GM21737 (cell line): ENCODE measurements around the gene SRSF12.

Source experiments
- ATAC-seq: cut with Tn5 transposase; IDR thresholded peaks from one replicate; pipeline ENCODE4 v1.9.1; 2021; ENCODE audit warnings: mild to moderate bottlenecking, moderate library complexity; ENCODE audit not compliant: unreplicated experiment

The SRSF12 gene

DNA sequence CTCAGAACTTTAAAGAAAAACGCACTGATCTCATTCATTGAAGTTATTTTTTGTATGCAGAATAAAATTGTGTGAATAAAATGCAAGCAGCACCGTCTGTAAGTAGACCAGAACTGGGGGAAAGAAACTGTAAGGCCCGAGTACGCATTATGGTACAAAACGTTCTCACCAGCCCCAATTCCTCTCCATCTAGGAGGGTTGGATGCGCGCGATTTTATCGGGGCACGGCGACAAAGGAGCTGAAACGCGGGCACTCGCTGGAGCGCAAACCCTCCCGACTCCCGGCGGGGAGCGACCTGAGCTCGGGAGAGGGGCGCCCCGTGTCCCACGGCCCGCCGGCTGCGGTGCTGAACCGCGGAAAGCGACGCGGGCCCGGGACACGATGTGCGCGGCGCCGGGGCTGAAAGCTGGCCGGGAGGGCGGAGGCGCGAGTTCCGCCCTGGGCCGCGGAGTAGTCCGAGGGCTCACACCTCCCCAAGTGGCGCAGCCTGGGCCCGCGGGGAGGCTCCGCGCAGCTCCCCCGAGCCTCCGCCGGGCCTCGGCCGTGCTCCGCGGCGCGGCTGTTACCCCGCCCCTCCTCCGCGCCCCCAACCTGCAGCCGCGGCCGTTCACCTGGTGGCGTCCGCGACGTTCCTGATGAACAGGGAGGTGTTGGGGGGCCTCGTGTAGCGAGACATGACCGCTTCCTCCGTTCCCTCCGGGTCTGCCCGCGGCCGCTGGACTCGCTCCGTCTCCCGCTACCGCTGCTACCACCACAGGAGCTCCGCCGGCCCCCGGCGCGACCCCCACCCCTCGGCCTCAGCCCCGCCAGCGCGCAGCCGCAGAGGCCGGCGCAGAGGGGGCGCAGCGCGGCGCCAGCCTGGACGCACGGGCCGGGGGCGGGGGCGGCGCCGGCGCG is at the start of gene SRSF12:
TSS of gene SRSF12 (minus strand) at position 861 of the 898 bp plus-strand sequence. CDS start at position 677, 184 bp downstream.
- peak; percentile 61 for ATAC-seq

DNA sequence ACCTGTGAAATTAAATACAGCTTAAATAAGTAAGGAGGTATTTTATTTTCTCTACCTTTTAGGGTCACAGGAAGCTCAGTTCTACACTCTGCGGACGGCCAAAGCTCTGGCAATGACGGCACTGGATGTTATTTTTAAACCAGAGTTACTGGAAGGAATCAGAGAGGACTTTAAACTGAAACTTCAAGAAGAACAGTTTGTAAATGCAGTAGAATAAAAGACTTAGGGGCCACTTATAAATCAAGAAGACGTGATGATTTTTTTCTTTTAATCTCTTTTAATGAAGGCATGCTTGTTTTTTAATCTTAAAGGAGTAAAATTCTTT is 44.1 kb upstream of the SRSF12 start:
- ATAC-seq = no peak

DNA sequence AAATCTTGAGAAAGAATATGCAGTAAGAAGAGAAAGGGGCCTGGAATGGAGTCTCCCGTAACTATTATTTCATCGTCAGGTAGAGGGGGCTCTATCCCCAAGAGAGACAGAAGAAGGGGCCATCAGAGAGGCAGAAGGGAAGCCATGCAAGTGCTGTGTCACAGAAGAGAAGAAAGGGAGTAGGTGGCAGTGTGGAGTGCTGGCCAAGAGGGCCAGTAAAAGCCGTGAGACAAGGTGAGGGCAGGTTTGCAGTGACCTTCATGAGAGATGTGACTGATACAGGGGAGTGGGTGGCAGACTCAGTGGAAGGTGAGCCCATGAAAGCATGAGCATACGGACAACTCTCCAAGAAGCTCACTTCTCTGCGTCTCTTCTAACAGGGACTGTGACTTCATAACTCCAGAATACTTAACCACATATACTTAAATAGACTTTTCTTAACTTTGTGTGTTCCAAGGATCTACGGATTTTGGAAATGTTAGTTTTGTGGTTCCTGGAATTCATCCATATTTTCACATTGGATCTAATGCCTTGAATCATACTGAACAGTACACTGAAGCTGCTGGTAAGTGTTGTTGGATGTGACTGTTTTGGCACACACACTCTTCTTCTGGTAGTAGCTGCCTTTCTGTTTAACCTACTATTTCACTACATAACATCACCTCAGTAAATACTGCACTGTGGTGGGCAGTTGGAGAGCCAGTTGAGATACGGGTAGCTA is 43.6 kb upstream of the SRSF12 start:
- ATAC-seq = no peak

DNA sequence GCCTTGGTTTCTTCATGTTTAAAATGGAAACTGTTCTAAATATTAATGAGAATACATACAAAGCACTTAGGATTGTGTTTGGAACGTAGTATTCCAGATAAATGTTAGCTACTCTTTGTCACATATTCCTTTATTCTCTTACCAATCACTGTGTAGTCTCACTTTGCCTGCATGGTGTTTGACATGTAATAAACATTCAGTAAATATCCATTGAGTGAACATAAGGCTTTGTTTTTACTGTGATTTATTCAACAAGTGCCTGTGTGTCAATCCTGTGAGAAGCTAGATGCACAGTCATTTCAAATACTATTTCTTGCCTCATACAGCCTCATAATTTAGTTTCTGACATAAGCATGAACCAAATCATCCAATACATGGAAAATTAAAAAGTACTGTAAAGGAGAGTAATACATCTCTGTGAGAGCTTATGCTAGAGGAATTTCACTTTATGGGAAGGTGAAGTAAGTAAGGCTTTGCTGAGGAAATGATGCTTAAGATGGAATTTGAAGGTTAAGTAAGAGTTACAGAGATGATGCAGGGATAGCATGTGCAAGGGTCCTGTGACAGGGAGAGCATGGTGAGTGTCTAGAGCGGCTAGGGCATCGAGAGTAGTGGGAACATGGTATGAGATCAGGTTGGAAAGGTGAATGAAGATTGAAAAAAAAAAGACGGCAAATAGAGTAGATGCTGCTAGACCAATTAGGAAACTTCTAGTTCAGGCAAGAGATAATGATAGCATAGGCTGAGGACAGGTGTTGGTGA is 42.6 kb upstream of the SRSF12 start:
- ATAC-seq = no peak

- no peak for ATAC-seq
Measured at GRCh38 chr6:89154131-89154530, 36.3 kb upstream of the SRSF12 start.

DNA sequence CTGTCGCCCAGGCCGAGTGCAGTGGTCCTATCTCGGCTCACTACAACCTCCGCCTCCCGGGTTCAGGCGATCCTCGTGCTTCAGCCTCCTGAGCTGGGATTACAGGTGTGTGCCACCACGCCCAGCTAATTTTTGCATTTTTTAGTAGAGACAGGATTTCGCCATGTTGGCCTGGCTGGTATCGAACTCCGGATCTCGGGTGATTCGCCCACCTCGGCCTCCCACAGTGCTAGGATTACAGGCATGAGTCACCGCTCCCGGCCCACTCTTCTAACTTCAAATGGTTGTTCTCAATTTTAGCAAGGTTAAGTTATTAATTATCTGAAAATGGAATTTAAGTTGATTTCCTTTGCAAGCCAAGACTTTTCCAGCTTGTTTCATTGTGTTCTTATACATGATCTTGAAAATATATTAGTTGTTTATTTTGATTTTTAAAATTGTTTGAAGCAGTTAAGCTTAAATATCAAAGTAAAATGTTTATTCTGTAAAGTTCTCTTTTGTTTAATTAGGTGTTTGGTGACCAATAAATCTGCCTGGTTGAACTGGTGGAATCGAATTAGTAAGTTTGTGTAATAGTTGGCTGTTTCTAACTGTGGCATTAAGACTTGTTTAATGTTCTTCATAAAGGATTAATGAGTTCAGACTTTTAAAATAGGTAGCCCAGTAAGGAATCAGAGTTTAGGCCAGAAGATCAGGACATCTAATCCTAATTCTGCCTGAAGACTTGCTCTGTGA is 30.3 kb upstream of the SRSF12 start:
- no peak for ATAC-seq

GRCh38 chr6:89146718-89147700 is 29.1 kb upstream of the SRSF12 start:
- peak; percentile 32 for ATAC-seq

DNA sequence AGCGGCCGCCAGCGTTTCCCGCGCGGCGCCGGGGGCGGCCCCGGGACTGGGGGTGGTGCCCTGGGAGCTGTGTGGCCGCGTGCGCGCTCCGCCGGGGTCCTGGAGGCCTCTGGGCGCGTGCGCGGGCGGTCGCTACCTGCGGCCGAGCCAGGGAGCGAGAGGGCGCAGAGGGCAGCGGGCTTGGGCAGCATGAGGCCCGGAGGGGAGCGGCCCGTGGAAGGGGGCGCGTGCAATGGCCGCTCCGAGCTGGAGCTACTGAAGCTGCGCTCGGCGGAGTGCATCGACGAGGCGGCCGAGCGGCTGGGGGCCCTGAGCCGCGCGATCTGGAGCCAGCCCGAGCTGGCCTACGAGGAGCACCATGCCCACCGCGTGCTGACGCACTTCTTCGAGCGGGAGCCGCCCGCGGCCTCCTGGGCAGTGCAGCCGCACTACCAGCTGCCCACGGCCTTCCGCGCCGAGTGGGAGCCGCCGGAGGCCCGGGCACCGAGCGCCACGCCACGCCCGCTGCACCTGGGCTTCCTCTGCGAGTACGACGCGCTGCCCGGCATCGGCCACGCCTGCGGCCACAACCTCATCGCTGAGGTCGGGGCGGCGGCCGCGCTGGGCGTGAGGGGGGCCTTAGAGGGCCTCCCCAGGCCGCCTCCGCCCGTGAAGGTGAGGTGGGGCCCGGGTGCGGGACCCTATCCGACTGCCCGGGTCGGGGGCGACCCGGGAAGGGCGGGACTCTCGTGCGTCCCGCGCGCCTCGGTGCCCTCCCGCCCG is 28.3 kb upstream of the SRSF12 start, which contains the start of gene PM20D2:
TSS of gene PM20D2 (plus strand) at position 100 of the 762 bp plus-strand sequence. CDS start at position 190, 90 bp downstream.
- ATAC-seq = peak; percentile 66

DNA sequence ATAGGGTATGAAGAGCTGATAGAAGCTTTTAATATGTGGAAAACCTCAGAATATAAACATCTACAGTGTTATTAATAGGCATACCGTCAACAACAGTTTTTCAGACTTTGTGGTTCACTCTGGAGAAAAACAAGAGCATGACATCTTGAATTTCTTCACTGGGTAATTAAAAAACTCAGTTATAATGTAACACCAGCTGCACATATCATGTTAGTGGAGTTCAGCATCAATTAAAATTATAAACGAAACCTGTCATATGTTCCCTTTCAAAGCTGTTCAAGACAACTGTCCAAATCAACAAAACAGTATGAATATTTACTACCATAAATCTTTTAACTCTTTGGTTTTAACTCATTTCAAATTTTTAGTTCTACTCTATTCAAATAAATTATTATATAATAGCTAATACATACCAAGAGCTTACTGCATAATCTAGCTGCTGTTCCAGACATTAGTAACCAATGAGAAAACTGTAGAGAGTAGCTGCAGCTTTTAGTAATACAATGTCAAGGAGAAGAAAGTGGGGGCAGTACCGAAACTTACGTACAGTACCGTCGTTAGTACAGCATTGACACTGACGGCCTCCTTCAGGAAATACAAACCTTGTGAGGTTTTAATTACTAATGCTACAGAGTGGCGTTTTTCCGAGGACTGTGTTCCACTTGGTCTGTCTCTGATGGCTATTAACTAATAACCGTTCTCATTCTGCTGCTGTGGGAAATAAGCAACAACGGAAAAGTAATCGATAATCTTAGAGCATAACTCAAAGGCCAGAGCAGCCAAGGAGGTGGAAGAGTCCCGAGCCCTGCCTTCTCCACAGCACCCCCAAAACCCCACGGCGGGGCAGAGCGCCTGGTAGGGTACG is 27.5 kb upstream of the SRSF12 start:
- ATAC-seq = peak; percentile 53

GRCh38 chr6:89144354-89144906 is 26.6 kb upstream of the SRSF12 start:
- ATAC-seq = no peak

DNA sequence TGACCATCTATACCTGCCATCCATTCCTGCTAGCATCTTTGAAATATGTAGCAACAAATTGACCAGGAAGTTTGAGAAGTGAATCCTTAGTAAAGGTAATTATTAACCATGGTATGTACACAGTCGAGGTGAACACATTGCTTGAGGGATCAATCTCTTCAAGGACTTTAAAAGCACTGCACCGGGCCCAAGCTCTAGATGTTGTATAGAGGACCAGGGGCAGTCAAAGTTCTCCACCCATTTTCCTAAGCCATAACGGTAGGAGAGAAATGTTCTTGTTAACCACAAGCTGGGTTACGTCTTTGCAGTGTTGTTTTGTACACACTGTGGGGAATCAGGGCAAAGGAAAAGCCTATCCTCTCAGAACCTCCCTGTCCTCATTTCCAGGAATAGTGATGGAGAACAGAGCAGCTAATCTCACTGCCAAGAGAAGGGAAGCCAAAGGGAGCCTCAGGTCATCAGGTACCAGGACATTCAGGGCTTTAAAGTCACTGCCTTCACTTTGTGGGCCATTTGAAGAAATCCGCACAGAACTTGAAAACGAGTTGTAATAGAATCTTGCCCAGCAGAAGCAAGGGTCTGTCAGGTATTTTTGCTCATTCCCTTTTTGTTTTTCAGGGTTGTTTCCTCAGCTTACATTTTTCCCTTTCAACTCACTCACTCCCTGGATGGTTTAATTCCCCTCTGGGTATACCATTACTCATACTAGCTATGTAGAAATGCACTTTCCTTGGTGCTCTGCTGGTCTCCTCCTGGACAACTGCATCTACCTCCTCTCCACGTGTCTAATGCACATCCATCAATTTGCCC is 22.7 kb upstream of the SRSF12 start:
- no peak for ATAC-seq

DNA sequence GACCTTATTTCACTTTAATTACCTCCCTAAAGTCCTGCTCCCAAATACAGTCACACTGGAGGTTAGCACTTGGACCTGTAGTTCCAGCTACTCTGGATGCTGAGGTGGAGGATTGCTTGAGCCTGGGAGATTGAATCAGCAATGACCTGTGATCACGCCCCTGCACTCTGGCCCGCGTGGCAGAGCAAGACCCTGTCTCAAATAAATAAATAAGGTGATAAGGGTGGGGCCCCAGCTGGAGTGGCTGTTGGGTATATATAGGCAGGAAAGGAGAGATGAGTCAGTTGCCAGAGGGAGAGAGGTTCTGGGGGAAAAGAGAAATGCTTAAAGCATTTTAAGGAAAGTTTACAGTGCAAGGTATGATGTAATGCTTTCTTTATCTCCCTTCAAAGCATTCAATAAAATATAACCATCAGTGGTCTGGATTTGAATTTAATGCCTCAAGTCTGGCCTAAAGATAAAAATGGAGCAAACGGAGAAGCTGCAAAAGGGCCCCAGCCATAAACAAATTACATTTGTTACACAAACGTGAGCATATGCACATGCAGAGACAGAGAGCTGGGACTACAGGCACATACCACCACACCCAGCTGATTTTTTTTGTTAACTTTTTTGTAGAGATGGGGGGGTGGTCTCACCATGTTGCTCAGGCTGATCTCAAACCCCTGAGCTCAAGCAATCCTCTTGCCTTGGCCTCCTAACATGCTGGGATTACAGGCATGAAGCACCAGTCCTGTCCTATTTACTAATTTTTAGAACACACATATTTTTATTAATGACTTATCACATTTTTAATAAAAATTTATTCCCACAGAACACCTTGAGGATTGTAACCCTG is 21.9 kb upstream of the SRSF12 start:
- ATAC-seq = no peak

- ATAC-seq = no peak
Measured at GRCh38 chr6:89138173-89138572, 20.3 kb upstream of the SRSF12 start.

DNA sequence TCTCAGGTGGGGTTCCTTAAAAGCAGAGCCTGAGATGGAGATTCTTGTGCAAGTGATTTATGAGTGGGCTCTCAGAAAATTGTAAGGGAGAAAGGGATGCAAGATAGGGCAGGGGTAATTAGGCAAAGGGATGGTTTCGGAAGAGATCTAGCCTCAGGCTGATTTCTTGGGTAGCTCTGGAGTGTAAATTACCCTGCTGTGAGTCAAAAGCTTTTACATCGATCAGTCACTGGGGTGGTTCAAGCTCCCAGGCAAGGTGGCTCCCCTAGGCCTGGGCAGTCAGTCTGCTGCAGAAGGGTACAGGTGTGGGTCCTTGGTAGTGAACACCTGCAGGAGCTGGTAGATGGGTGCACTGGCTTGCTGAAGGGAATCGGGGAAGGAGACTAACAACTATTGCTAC is 16.9 kb upstream of the SRSF12 start:
- ATAC-seq = no peak

DNA sequence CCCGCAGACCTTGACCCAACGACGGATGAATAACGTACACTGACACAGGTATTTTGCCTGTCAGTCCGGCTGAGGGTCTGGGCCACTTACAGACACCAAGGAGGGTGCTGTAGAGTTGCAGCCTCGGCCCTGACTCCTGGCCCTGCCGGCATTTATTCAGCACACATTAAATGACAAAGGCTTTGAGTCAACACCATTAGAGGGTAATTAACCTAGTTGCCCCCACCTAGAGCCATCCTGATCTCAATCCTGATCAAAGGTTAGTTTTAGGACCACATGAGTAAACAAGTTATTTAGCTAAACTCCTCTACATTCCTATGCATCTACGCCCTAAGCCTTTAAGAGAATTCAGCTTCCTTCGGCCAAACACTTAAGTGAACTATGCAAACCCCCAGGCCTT is 16.1 kb upstream of the SRSF12 start:
- no peak for ATAC-seq

DNA sequence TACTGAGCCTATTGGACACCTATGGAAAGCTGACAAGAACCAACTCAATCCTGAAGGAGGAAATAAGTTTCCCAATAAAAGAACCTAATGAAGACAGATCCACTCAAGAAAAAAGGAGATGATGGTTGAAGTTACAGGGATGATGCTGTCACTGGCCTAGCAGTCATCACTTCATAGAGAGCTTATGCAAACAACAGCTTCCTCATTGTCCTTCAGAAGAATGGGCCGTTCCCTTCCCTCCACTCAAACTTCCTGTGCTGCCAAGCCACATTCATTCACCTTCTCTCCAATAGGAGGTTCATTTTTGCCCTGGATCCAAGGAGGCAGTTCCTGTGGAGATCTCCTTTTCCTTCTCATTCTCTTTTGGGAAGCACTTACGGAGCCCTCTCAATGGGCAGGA is 14.2 kb upstream of the SRSF12 start:
- ATAC-seq = no peak
